Measurements from ENCODE around the gene LATS2.
"Not testable (repeated sequence)": the region's sequence is repeated elsewhere in the genome, so short reads cannot be mapped to it uniquely, and the experiment has no call there.

The LATS2 gene

DNA sequence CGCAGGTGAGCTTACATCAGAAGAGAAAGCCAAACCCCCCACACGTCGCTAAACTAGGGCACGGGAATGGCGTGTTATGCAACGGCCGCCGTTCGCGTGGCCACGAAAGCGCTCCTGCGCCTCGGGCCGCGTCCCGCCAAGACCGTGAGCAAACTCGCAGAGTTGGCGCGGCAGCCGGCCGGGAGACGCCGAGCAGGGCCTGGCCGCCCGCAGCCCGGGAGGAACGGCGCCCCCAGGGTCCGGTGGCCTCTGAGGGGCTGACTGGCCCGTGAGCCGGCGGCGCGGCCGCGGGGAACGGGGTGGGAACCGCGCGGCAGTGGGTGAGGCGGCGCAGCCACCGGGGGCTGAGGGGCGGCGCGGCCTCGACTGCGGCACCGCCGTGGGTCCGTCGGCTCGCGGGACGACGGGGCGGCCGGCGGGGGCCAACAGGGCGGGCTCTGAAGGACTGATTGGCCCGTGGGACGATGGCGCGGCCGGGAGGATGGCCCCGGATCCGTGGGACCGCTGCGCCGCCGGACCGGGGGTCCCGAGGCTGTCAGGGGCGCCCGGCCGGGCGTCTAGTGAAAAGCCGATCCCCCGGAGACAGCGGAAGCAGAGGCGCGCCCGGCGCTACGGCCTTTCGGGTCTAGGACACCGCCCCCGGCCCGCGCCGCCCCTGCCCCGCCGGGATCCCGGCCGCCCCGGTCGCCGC is 903 bp downstream of the LATS2 start:
- H3K36me3 Mint-ChIP-seq = no peaks in the 10 kb centered on the region
- peaks cover 29% of the 10 kb centered on the region for H3K27me3 Mint-ChIP-seq
- no peak for ATAC-seq
- H3K4me1 Mint-ChIP-seq = peaks cover 6% of the 10 kb centered on the region
- peak overlapping the region; percentile 56 for H3K4me3 Mint-ChIP-seq
- H3K27ac Mint-ChIP-seq = no peak overlapping the region
- no peaks in the 10 kb centered on the region for H3K9me3 Mint-ChIP-seq

DNA sequence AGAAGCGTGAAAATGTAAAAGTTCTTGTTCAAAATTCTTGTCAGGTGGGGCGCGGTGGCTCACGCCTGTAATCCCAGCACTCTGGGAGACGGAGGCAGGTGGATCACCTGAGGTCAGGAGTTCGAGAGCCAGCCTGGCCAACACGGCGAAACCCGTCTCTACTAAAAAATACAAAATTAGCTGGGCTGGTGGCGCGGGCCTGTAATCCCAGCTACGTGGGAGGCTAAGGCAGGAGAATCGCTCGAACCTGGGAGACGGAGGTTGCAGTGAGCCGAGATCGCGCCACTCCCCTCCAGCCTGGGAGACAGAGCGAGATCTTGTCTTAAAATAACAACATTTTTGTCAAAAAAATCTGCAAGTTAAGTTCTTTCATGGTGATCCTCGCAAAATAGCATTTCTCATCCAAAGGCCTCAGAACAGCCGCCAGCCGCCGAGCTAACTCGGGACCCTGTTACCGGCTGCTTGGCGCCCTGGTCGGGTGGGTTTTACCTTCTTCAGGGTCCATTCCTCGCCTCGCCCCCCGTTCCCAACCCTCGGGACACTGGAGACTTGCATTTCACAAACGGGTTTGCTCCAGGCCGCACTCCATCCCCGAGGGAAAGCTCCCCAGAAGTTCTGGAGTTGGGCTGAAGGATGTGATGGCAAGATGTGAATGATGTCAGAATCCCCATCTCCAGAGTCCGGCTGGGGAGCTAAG is 1.6 kb downstream of the LATS2 start:
- no peak overlapping the region for H3K27ac Mint-ChIP-seq
- ATAC-seq = no peak
- H3K4me3 Mint-ChIP-seq = peak overlapping the region; percentile 56
- H3K36me3 Mint-ChIP-seq = no peaks in the 10 kb centered on the region
- peaks cover 6% of the 10 kb centered on the region for H3K4me1 Mint-ChIP-seq
- no peaks in the 10 kb centered on the region for H3K9me3 Mint-ChIP-seq
- H3K27me3 Mint-ChIP-seq = peaks cover 29% of the 10 kb centered on the region

DNA sequence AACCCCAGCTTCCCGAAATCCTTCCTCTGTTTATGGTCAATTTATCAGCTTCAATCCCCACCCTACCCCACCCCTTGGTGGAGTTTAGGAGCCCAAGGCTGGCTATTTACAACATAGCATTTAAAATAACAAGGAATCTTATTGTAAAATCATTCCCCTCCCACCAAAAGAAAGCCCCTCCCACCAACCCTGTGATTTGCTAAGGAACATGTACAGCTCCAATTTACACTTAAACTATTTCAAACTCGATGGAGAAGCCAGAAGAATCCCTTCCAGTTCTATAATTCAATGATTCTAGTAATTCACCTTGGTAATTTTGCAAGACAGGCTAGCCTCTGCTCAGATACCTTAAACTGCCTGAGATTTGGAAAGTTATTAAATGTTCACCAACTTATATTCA is 3.0 kb downstream of the LATS2 start:
- no peak overlapping the region for H3K27ac Mint-ChIP-seq
- peaks cover 21% of the 10 kb centered on the region for H3K27me3 Mint-ChIP-seq
- no peaks in the 10 kb centered on the region for H3K36me3 Mint-ChIP-seq
- no peak for ATAC-seq
- H3K9me3 Mint-ChIP-seq = no peaks in the 10 kb centered on the region
- H3K4me1 Mint-ChIP-seq = peaks cover 6% of the 10 kb centered on the region
- H3K4me3 Mint-ChIP-seq = no peak overlapping the region

DNA sequence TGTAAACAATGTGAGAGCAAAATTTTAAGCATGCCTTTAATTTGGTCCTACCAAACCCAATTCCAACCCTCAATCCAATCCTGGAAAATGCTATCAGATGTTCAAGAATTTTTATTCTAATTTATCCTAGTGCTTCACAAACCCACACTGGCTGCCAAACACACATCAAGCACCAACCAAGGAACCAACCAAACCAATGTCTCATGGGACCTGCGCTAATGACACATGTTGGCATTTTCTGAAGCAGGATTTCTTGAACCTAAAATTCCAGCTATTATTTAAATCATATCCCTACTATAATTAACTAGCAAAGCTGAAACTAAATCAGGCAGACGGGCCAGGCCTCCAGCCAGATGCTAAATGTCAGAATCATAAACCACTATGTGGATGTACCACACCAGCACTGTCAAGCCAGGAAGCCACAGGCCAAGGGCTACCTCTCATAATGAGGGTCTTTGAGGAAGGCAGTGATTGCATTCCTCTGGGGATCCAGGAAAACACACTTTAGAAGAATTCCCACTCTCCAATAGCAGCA is 5.8 kb downstream of the LATS2 start:
- Mint-ChIP-seq H3K27ac (no peak overlapping the region), H3K9me3 (no peaks in the 10 kb centered on the region), H3K27me3 (peaks cover 7% of the 10 kb centered on the region), H3K36me3 (no peaks in the 10 kb centered on the region), H3K4me3 (no peak overlapping the region), H3K4me1 (no peaks in the 10 kb centered on the region)
- no peak for ATAC-seq

DNA sequence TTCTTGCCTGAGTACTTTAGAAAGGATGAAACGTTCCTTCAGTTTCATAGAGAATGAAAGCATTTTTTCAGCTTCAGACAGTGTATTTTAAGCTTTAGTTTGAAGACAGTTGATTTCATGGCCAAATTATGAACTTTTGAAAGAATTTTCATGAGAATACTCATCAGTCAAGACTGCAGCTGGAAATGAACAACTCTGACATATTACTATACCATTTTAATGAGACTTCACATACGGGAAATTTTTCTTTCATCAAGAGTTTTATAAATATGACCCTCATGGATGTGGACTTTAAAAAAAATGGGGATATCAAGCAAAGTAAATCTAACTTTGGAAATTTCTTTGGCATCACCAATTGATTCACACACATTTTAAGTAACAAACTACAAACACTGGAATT is 6.4 kb downstream of the LATS2 start:
- no peaks in the 10 kb centered on the region for H3K36me3 Mint-ChIP-seq
- H3K9me3 Mint-ChIP-seq = no peaks in the 10 kb centered on the region
- no peak for ATAC-seq
- peaks cover 7% of the 10 kb centered on the region for H3K27me3 Mint-ChIP-seq
- no peak overlapping the region for H3K27ac Mint-ChIP-seq
- H3K4me1 Mint-ChIP-seq = no peaks in the 10 kb centered on the region
- no peak overlapping the region for H3K4me3 Mint-ChIP-seq

DNA sequence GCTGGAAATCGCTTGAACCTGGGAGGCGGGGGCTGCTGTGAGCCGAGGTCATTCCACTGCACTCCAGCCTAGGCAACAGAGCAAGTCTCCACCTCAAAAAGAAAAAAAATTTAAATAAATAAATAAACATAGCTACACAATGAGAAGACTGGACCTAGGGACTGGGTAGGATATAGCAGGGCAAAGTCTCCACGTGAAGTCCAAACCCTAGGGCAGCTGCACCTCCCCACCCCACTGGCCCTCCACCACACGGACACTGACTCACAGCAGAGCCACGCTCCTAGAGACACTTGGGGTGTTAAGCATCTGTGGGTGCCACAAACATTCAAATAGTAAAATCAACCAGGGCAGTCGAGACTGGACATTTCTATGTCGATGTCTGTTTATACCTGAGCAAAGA is 7.1 kb downstream of the LATS2 start:
- H3K4me3 Mint-ChIP-seq = no peak overlapping the region
- no peaks in the 10 kb centered on the region for H3K9me3 Mint-ChIP-seq
- peaks cover 7% of the 10 kb centered on the region for H3K27me3 Mint-ChIP-seq
- no peak for ATAC-seq
- H3K36me3 Mint-ChIP-seq = no peaks in the 10 kb centered on the region
- no peak overlapping the region for H3K27ac Mint-ChIP-seq
- no peaks in the 10 kb centered on the region for H3K4me1 Mint-ChIP-seq

DNA sequence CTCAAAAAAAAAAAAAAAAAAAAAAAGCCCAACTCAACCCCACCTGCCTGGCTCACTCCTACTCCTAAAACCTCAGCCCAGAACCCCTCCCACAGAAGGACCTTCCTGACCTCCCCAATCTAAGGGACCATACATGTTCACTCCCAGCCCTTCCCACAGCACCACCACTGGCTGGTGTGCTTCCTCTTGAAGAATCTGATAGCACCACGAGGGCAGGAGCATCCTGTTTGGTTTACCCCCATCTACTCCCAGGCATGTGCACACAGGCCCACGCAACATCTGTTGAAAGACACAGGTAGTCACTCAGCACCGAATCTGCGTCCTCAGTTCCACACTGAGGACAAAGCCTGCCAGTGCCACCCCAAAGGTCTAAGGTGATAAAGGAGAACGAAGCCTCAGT is 8.2 kb downstream of the LATS2 start:
- H3K9me3 Mint-ChIP-seq = no peaks in the 10 kb centered on the region
- H3K4me1 Mint-ChIP-seq = no peaks in the 10 kb centered on the region
- H3K4me3 Mint-ChIP-seq = no peak overlapping the region
- no peak overlapping the region for H3K27ac Mint-ChIP-seq
- no peak for ATAC-seq
- no peaks in the 10 kb centered on the region for H3K36me3 Mint-ChIP-seq
- peaks cover 7% of the 10 kb centered on the region for H3K27me3 Mint-ChIP-seq

DNA sequence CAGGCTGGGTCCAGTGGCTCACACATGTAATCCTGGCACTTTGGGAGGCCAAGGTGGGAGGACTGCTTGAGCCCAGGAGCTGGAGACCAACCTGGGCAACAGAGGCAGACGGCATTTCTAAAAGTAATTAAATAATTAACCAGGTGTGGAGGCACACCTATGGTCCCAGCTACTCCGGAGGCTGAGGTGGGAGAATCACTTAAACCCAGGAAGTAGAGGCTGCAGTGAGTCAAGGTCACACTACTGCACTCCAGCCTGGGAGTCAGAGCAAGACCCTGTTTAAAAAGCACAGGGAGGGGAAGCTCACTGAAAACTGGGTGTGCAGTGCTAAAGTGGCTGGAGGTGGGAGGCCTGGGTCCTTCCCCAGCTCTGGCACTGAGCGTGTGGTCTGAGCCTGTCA is 9.7 kb downstream of the LATS2 start:
- no peak for ATAC-seq
- no peaks in the 10 kb centered on the region for H3K36me3 Mint-ChIP-seq
- H3K27me3 Mint-ChIP-seq = peaks cover 7% of the 10 kb centered on the region
- H3K9me3 Mint-ChIP-seq = no peaks in the 10 kb centered on the region
- no peak overlapping the region for H3K27ac Mint-ChIP-seq
- H3K4me1 Mint-ChIP-seq = no peaks in the 10 kb centered on the region
- H3K4me3 Mint-ChIP-seq = no peak overlapping the region

DNA sequence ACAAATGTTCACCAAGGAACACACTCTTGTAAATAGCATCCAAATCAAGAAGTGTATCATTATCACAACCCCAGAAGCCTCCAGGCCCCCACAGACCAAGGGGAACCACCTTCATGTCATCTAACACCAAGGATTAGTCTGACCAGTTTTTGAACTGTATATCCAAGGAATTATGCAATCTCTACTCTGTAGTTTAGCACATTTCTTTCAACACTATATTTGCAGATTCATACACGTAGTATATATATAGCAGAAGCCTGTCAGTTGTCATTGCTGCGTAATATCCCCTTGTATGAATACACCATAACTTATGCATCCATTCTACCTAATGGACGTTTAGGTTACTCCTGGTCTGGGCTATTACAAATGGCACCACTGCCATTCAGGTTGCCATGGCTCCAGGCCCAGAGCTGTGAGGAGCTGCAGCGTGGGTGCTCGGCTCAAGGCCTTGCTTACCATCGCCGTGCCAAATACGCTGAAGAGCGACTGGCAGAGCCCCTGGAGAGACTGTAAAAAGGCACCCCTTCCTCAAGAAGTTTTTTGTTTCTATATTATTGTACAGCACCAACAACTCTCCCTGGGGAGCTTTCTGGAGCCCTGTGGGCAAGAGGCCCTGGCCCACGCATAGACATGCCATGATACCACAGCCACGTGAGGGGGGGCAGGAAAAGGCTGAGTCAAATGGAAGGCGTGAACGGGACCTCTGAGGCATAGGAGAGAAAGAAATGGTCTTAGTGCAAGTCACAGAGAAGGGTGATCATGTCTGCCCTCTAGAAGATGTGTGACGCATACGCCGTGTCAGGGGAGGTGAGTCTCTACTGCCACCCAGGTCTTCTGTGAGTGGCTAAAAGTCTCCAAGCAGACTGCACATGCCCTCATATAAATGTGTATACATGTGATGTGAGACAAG is 10.8 kb downstream of the LATS2 start:
- Mint-ChIP-seq H3K36me3 (no peaks in the 10 kb centered on the region), H3K4me1 (no peaks in the 10 kb centered on the region), H3K27ac (no peak overlapping the region), H3K9me3 (no peaks in the 10 kb centered on the region), H3K4me3 (no peak overlapping the region), H3K27me3 (peaks cover 9% of the 10 kb centered on the region)
- peak; percentile 21 for ATAC-seq

DNA sequence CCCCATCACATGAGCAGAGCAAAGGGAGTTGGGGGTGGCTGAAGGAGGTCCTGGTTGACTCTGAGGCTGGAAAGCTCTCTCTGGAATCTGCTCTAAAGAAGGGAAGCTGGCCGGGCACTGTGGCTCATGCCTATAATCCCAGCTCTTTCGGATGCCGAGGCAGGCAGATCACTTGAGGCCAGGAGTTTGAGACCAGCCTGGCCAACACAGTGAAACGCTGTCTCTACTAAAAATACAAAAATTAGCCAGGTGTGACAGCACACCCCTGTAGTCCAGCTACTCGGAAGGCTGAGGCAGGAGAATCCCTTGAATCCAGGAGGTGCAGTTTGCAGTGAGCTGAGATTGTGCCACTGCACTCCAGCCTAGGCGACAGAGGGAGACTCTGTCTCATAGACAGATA is 11.7 kb downstream of the LATS2 start:
- H3K4me3 Mint-ChIP-seq, H3K27ac Mint-ChIP-seq, ATAC-seq, H3K4me1 Mint-ChIP-seq, H3K9me3 Mint-ChIP-seq, H3K36me3 Mint-ChIP-seq: not testable (repeated sequence)
- H3K27me3 Mint-ChIP-seq = peaks cover 17% of the 10 kb centered on the region

DNA sequence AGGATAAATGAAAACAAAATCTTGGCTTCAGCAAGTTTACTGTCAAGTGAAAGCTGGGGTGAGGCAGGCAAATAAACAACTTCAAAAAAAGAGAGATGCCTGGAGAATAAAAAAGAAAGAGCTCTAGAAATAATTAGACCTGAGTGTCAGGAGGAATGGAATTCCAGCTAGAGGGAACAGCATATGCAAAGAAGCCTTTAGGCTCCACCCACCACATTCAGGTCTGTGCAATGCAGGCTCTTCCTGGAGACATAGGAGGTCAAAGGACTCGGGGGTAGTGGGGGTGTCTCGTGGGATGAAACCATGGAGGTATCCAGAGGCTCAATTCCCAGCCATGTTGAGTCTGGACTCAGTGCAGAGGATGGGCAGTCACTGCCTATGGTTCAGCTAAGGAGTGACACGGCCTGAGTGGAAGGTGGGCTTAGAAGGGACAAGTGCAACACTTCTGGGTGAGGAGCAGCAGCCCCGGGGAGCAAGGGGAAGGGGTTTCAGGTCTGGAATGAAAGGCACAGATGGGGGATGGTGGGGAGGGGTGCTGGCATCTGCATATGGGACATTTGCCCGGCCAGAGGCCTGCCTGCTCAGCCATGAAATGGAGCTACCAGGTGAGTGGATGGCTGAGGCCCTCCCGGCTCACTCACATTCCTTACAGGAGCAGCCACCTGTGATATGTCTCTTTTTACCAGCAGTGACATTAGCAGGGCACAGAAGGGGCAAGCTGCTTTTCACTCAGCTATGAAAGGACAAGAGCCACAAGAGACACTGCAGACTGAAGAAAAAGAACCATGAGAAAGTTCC is 12.3 kb downstream of the LATS2 start:
- no peak overlapping the region for H3K27ac Mint-ChIP-seq
- H3K27me3 Mint-ChIP-seq = peaks cover 18% of the 10 kb centered on the region
- H3K9me3 Mint-ChIP-seq = no peaks in the 10 kb centered on the region
- no peak for ATAC-seq
- no peaks in the 10 kb centered on the region for H3K36me3 Mint-ChIP-seq
- no peak overlapping the region for H3K4me3 Mint-ChIP-seq
- peaks cover 7% of the 10 kb centered on the region for H3K4me1 Mint-ChIP-seq

DNA sequence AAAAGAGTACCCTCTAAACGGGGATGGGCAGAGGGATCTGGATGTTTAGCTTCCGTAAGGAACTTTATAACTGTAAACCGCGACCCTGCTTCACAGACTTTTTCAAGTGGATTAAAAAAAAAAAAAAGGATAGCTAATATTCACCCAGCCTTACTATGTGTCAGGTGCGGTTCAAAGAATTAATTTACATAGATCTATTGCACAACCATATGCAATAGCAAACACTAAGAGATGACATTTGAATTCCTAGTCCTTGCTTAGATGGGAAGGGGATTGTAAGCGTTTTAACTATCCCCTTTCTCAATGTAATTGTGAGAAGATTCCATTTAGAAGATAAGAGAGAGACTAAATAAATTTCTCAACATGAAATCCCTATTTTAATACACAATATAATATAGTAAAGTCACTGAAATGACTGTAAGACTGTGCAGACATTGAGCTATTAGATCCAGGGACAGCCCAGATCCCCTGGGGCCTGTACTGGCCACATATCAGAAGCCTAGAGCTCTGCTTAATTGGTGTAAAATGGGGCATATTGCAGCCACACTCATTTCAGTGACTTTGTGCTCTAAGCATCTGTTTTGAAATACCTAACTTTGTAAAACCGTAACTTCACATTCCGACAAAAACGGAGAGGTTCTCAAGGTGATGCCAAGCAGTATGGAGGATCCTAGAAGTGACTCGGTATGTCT is 13.6 kb downstream of the LATS2 start:
- peaks cover 18% of the 10 kb centered on the region for H3K27me3 Mint-ChIP-seq
- H3K4me1 Mint-ChIP-seq = peaks cover 7% of the 10 kb centered on the region
- no peaks in the 10 kb centered on the region for H3K9me3 Mint-ChIP-seq
- no peak for ATAC-seq
- no peak overlapping the region for H3K4me3 Mint-ChIP-seq
- H3K27ac Mint-ChIP-seq = no peak overlapping the region
- no peaks in the 10 kb centered on the region for H3K36me3 Mint-ChIP-seq

DNA sequence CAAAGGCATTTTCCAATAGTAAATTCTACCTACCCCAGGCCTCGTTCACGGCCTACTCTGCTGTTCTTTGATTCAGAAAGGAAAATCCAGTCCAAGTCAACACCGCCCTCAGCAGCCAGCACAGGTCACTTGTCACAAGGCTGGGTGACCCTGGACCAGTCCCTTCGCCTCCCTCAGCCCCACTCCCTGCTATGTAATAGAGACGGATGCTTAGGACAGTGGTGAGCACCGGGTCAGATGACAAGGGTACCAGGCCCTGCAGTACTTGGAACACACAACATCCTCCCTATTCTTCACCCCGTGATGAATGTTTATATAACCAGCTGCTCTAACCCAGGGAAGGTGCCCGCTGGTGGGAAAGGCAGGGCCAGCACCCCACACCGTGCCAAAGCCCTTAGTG is 14.3 kb downstream of the LATS2 start:
- Mint-ChIP-seq H3K9me3 (no peaks in the 10 kb centered on the region), H3K27me3 (peaks cover 18% of the 10 kb centered on the region), H3K27ac (no peak overlapping the region), H3K36me3 (no peaks in the 10 kb centered on the region), H3K4me3 (no peak overlapping the region), H3K4me1 (peaks cover 7% of the 10 kb centered on the region)
- no peak for ATAC-seq

DNA sequence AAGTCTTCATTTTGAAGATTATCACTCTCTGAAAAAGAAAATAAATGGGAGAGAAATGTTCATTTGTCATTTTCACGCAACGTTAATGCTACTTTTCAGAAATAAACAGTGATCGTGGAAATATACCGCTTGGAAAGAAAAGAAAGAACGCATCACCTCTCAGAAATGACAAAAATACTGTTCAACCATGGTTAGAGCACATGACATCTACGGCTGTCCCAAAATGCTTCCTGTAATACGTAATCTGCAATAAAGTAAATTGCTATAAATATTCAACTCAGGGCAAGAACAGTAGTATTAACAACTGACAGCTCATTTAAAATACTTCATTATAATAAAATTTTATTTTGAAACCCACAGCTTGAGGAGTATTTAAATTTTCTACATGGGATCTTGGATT is 15.2 kb downstream of the LATS2 start:
- H3K27ac Mint-ChIP-seq = no peak overlapping the region
- H3K4me1 Mint-ChIP-seq = peaks cover 7% of the 10 kb centered on the region
- peaks cover 13% of the 10 kb centered on the region for H3K27me3 Mint-ChIP-seq
- ATAC-seq = no peak
- H3K36me3 Mint-ChIP-seq = no peaks in the 10 kb centered on the region
- no peak overlapping the region for H3K4me3 Mint-ChIP-seq
- no peaks in the 10 kb centered on the region for H3K9me3 Mint-ChIP-seq

All from stimulated activated memory B cell treated with anti-CD40 and anti-IgM and Interleukin-4, amounts not matched to agents 10 μg/mL and 1 μg/mL and 100 μg/mL, for 72 hours (primary cell).